BLaER1 (cell line): Measurements from ENCODE around the gene TMEM176B.
"Not testable (repeated sequence)": the region's sequence is repeated elsewhere in the genome, so short reads cannot be mapped to it uniquely, and the experiment has no call there.

Source experiments
- H3K27ac ChIP-seq: shearing (Covaris generic); formaldehyde crosslinking; 2 replicates; pipeline ENCODE4 v1.8.1; 2022
- H3K27me3 ChIP-seq: shearing (Covaris generic); formaldehyde crosslinking; 2 replicates; pipeline ENCODE4 v1.8.1; 2022
- H3K36me3 ChIP-seq: shearing (Covaris generic); formaldehyde crosslinking; 2 replicates; pipeline ENCODE4 v1.8.1; 2022
- H3K4me1 ChIP-seq: shearing (Covaris generic); formaldehyde crosslinking; 2 replicates; pipeline ENCODE4 v1.8.1; 2022
- H3K4me2 ChIP-seq: shearing (Covaris generic); formaldehyde crosslinking; 2 replicates; pipeline ENCODE4 v1.8.1; 2022
- H3K4me3 ChIP-seq: shearing (Covaris generic); formaldehyde crosslinking; 2 replicates; pipeline ENCODE4 v1.8.1; 2022
- H3K9ac ChIP-seq: shearing (Covaris generic); formaldehyde crosslinking; 2 replicates; pipeline ENCODE4 v1.8.1; 2022
- H3K9me3 ChIP-seq: shearing (Covaris generic); formaldehyde crosslinking; 2 replicates; pipeline ENCODE4 v1.8.1; 2022
- H4K20me1 ChIP-seq: shearing (Covaris generic); formaldehyde crosslinking; 2 replicates; pipeline ENCODE4 v1.8.1; 2022
- Cebpa-rat ChIP-seq: shearing (Covaris generic); IDR thresholded peaks from 2 replicates; pipeline ENCODE4 v1.8.1; 2022

Gene TMEM176B

GRCh38 chr7:150780292-150780691 lies 19.9 kb downstream of the TMEM176B start:
- Histone ChIP-seq H3K27me3 (no peaks in the 10 kb centered on the region), H3K36me3 (no peaks in the 10 kb centered on the region), H3K4me3 (no peak overlapping the region), H3K4me2 (no peak overlapping the region), H3K4me1 (peaks cover 9% of the 10 kb centered on the region; the same call in 1 of the 2 replicates), H3K27ac (no peak overlapping the region), H3K9ac (no peak overlapping the region), H3K9me3 (no peaks in the 10 kb centered on the region), H4K20me1 (no peaks in the 10 kb centered on the region)
- TF ChIP-seq Cebpa-rat = no peak

DNA sequence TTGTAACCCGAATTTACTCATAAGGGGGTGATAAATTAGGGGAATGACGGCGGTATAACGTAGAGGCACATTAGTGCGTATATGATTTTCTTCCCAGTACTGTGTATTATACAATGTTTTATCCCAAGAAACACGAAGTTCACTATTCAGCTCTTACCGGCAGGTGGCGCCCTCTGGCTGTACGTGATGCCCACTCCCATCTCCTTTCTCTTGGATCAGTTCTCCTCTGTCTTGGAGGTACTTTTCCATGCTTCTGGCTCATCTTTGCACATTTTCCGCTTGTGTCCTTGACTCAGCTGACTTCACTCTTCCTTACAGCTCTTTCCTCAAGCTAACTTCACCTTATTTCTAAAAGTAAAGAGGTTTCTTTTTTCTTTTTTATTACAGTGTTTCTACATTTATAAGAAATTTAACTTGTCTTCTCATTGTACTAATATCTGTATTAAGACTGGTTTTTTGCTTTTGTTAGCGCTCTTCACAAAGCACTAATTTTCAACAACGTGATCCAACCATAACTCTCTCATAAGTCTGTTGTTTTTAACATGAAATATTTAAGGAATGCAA lies 21.3 kb downstream of the TMEM176B start:
- Histone ChIP-seq H4K20me1 (no peaks in the 10 kb centered on the region), H3K9me3 (peaks cover 5% of the 10 kb centered on the region; the same call in 1 of the 2 replicates), H3K4me3 (no peak overlapping the region), H3K27me3 (no peaks in the 10 kb centered on the region), H3K4me1 (0 out of 2 replicates have a peak, but pooled peaks cover 3% of the 10 kb centered on the region), H3K9ac (no peak overlapping the region), H3K4me2 (no peak overlapping the region), H3K36me3 (no peaks in the 10 kb centered on the region), H3K27ac (no peak overlapping the region)
- TF ChIP-seq Cebpa-rat = no peak

GRCh38 chr7:150778014-150778737 lies 22.0 kb downstream of the TMEM176B start:
- no peak overlapping the region for H3K4me2 ChIP-seq
- H3K27ac ChIP-seq = no peak overlapping the region
- H3K36me3 ChIP-seq = no peaks in the 10 kb centered on the region
- no peak overlapping the region for H3K9ac ChIP-seq
- TF ChIP-seq Cebpa-rat = no peak
- no peak overlapping the region for H3K4me3 ChIP-seq
- 0 out of 2 replicates have a peak, but pooled peaks cover 3% of the 10 kb centered on the region for H3K4me1 ChIP-seq
- H4K20me1 ChIP-seq = no peaks in the 10 kb centered on the region
- H3K27me3 ChIP-seq = no peaks in the 10 kb centered on the region
- H3K9me3 ChIP-seq = peaks cover 5% of the 10 kb centered on the region; the same call in 1 of the 2 replicates

DNA sequence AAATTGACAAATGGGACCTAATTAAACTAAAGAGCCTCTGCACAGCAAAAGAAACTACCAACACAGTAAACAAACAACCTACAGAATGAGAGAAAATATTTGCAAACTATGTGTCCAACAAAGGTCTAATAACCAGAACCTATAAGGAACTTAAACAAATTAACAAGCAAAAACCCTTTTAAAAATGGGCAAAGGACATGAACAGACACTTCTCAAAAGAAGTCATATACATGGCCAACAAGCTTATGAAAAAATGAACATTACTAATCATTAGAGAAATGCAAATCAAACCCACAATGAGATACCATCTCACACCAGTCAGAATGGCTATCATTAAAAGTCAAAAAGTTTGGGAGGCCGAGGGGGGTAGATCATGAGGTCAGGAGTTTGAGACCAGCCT lies 26.0 kb downstream of the TMEM176B start:
- not testable (repeated sequence) for H3K27ac ChIP-seq, H3K4me3 ChIP-seq, H3K9ac ChIP-seq, H3K9me3 ChIP-seq, H3K36me3 ChIP-seq, H3K27me3 ChIP-seq, H4K20me1 ChIP-seq, H3K4me2 ChIP-seq, H3K4me1 ChIP-seq

- no peaks in the 10 kb centered on the region for H4K20me1 ChIP-seq
- no peak for TF ChIP-seq Cebpa-rat
- no peak overlapping the region for H3K27ac ChIP-seq
- H3K4me1 ChIP-seq = no peaks in the 10 kb centered on the region
- H3K4me3 ChIP-seq = no peak overlapping the region
- H3K4me2 ChIP-seq = no peak overlapping the region
- H3K27me3 ChIP-seq = no peaks in the 10 kb centered on the region
- H3K36me3 ChIP-seq = no peaks in the 10 kb centered on the region
- H3K9ac ChIP-seq = no peak overlapping the region
- peaks cover 5% of the 10 kb centered on the region; the same call in 1 of the 2 replicates for H3K9me3 ChIP-seq
Measured at GRCh38 chr7:150769768-150770167, 30.4 kb downstream of the TMEM176B start.

DNA sequence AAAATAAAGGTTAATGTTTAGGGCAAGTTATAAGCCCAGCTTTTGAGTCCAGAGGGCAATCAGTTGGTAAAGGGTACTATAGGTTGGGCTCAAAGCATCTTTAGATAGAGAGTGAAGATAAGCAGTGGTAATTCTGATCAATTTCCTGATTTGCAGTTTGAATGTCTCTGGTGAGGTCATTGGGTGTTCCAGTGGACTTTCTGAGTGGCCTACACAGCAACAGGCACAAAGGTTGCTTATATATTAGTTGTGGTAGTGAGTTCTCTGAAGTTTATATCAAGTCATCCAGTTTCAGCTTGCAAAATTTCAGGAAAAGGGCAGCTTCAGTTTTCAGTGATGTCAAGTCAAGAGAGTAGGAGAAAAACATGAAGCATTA lies 33.8 kb downstream of the TMEM176B start:
- no peak for TF ChIP-seq Cebpa-rat
- H4K20me1 ChIP-seq = no peaks in the 10 kb centered on the region

GRCh38 chr7:150759479-150759878 lies 40.7 kb downstream of the TMEM176B start:
- no peak overlapping the region for H3K27ac ChIP-seq
- H4K20me1 ChIP-seq = no peaks in the 10 kb centered on the region
- no peaks in the 10 kb centered on the region for H3K36me3 ChIP-seq
- H3K4me2 ChIP-seq = no peak overlapping the region
- H3K27me3 ChIP-seq = no peaks in the 10 kb centered on the region
- H3K4me3 ChIP-seq = no peak overlapping the region
- TF ChIP-seq Cebpa-rat = no peak
- peaks cover 7% of the 10 kb centered on the region; the same call in 1 of the 2 replicates for H3K9me3 ChIP-seq
- no peak overlapping the region for H3K9ac ChIP-seq
- H3K4me1 ChIP-seq = peaks cover 23% of the 10 kb centered on the region

More for the DNA sequence above, 33.8 kb downstream of the TMEM176B start:
- Histone ChIP-seq H3K27ac (no peak overlapping the region), H3K4me3 (no peak overlapping the region), H3K9ac (no peak overlapping the region), H3K9me3 (peaks cover 3% of the 10 kb centered on the region; the same call in 1 of the 2 replicates), H3K36me3 (no peaks in the 10 kb centered on the region), H3K27me3 (no peaks in the 10 kb centered on the region), H3K4me2 (no peak overlapping the region), H3K4me1 (no peaks in the 10 kb centered on the region)

DNA sequence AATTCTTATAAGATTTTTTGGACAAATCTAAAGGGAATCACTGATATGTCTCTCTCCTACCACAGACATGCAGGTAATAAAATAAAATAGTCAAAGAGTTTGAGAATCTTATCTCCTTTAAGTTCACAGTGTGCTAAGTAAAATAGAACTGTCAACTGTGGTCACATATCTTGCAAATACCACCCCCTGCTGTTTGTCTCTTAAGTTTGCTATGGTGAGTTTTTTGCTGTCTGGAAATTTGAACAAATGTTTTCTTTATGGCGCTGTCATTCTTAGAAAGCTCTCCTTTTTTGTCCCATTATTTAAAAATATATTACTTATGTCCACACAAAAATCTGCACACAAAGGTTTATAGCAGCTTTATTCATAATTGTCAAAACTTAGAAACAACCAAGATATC lies 43.3 kb downstream of the TMEM176B start:
- Histone ChIP-seq H3K4me3 (no peak overlapping the region), H3K4me1 (peaks cover 28% of the 10 kb centered on the region), H3K27ac (no peak overlapping the region), H4K20me1 (no peaks in the 10 kb centered on the region), H3K9ac (no peak overlapping the region), H3K27me3 (no peaks in the 10 kb centered on the region), H3K36me3 (no peaks in the 10 kb centered on the region), H3K4me2 (peak overlapping the region; percentile 79; the same call in 1 of the 2 replicates), H3K9me3 (peaks cover 7% of the 10 kb centered on the region; the same call in 1 of the 2 replicates)
- no peak for TF ChIP-seq Cebpa-rat

DNA sequence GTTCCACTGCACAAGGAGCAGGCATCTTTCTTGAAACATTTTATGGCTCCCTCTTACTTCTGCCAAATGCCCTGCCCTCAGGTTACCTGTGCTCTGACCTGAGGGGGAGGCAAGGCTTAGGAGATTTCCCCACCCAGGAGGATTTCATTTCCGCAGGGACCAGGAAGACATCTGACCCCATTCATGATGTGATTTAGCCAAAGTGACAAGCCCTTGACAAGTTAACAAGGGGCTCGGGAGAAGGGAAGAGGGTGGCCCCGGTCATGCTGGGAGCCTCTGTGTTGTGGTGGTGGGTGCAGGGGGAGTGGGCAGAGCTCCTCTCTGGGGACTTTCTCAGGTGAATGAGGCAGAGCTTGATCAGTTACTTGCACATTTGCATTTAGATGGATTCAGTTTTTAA lies 44.0 kb downstream of the TMEM176B start:
- Histone ChIP-seq H3K27me3 (no peaks in the 10 kb centered on the region), H4K20me1 (no peaks in the 10 kb centered on the region), H3K4me2 (peak overlapping the region; percentile 79), H3K9ac (no peak overlapping the region; the same call in 1 of the 2 replicates), H3K36me3 (no peaks in the 10 kb centered on the region), H3K9me3 (peaks cover 2% of the 10 kb centered on the region; the same call in 1 of the 2 replicates), H3K27ac (0 out of 2 replicates have a peak overlapping the region, but pooled peaks have one; percentile 37), H3K4me3 (no peak overlapping the region), H3K4me1 (peaks cover 28% of the 10 kb centered on the region)
- no peak for TF ChIP-seq Cebpa-rat

DNA sequence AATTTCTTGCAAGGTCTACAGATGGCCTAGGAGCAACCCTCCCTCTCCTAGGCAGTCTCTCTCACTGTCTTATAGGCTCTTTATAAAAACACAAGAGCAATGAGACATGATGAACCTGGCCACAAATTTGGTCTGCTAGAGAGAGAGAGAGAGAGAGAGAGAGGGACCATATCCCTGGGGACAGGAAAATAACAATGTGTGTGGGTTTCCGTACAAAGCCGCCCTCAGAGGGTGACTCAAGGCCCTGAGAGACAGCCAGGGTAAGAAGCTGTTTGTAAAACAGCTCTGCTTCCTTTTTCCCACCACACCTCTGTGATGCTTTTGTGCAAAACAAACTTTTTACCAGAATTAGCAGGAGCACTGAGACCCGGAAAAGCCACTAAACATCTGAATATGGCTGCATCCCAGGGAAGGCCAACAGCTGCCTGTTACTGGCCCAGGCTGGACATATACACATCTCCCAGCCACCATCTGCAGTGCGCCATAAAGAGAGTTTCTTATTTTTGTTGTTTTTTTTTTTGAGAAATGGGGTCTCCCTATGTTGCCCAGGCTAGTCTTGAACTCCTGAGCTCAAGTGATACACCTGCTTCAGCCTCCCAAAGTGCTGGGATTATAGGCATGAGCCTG lies 44.6 kb downstream of the TMEM176B start:
- H3K4me2 ChIP-seq = peak overlapping the region; percentile 79
- no peaks in the 10 kb centered on the region for H3K36me3 ChIP-seq
- H3K9me3 ChIP-seq = no peaks in the 10 kb centered on the region
- H3K4me1 ChIP-seq = peaks cover 28% of the 10 kb centered on the region
- H3K9ac ChIP-seq = peak overlapping the region; percentile 18; the same call in 1 of the 2 replicates
- H3K4me3 ChIP-seq = no peak overlapping the region
- H3K27me3 ChIP-seq = no peaks in the 10 kb centered on the region
- H4K20me1 ChIP-seq = no peaks in the 10 kb centered on the region
- TF ChIP-seq Cebpa-rat = no peak
- H3K27ac ChIP-seq = 0 out of 2 replicates have a peak overlapping the region, but pooled peaks have one; percentile 37
